ENCODE measurements around the gene SPINK9. TPM values are rescaled to one million over a fixed set of nuclear protein-coding genes. Genes with fewer than 3 reads are reported as not detected.
"Not testable (repeated sequence)": the region's sequence is repeated elsewhere in the genome, so short reads cannot be mapped to it uniquely, and the experiment has no call there.

Gene SPINK9
- polyA plus RNA-seq (ENCODE audit: insufficient read length): not detected

GRCh38 chr5:148335259-148335658 lies at the start of gene SPINK9:
TSS of gene SPINK9 (plus strand) at chr5:148335559. CDS start at chr5:148335614, 55 bp downstream.
- DNase-seq: no peak

- DNase-seq: no peak
Measured at GRCh38 chr5:148290271-148291195, 44.8 kb upstream of the SPINK9 start.

GRCh38 chr5:148297731-148298130 lies 37.6 kb upstream of the SPINK9 start:
- no peak for DNase-seq

GRCh38 chr5:148306446-148306845 lies 28.9 kb upstream of the SPINK9 start:
- DNase-seq: no peak

GRCh38 chr5:148309019-148309418 lies 26.3 kb upstream of the SPINK9 start:
- DNase-seq: no peak

GRCh38 chr5:148309746-148310145 lies 25.6 kb upstream of the SPINK9 start:
- DNase-seq: no peak

GRCh38 chr5:148311484-148311883 lies 23.9 kb upstream of the SPINK9 start:
- no peak for DNase-seq

GRCh38 chr5:148312153-148312552 lies 23.2 kb upstream of the SPINK9 start, which contains the start of gene SPINK7:
TSS of gene SPINK7 (plus strand) at chr5:148312423. CDS start at chr5:148312484, 61 bp downstream.
- no peak for DNase-seq

- no peak for DNase-seq
Measured at GRCh38 chr5:148314187-148314586, 21.2 kb upstream of the SPINK9 start.

GRCh38 chr5:148314731-148315130 lies 20.6 kb upstream of the SPINK9 start:
- no peak for DNase-seq

GRCh38 chr5:148320011-148320963 lies 15.1 kb upstream of the SPINK9 start:
- DNase-seq: not testable (repeated sequence)

- no peak for DNase-seq
Measured at GRCh38 chr5:148333262-148333849, 2.0 kb upstream of the SPINK9 start.

GRCh38 chr5:148336704-148337435 lies 1.5 kb downstream of the SPINK9 start:
- DNase-seq: no peak

- no peak for DNase-seq
Measured at GRCh38 chr5:148342371-148343045, 7.1 kb downstream of the SPINK9 start.

- no peak for DNase-seq
Measured at GRCh38 chr5:148343046-148343407, 7.7 kb downstream of the SPINK9 start.

GRCh38 chr5:148343603-148344487 lies 8.5 kb downstream of the SPINK9 start:
- DNase-seq: no peak

- no peak for DNase-seq
Measured at GRCh38 chr5:148347706-148348105, 12.3 kb downstream of the SPINK9 start.

- DNase-seq: no peak
Measured at GRCh38 chr5:148352696-148353095, 17.3 kb downstream of the SPINK9 start.

- DNase-seq: no peak
Measured at GRCh38 chr5:148353634-148354033, 18.3 kb downstream of the SPINK9 start.

GRCh38 chr5:148364343-148364742 lies 29.0 kb downstream of the SPINK9 start:
- no peak for DNase-seq

Measured in hindlimb muscle (tissue), 1 donor.